GM21526 (cell line): ENCODE results near the gene ZNF593OS.

Experiments
- ATAC-seq: cut with Tn5 transposase; IDR thresholded peaks from one replicate; pipeline ENCODE4 v1.9.1; 2021; ENCODE audit warnings: moderate library complexity; ENCODE audit not compliant: unreplicated experiment, low FRiP score

Gene ZNF593OS

GRCh38 chr1:26160527-26161414 lies 10.9 kb downstream of the ZNF593OS start:
- ATAC-seq, result no peak

GRCh38 chr1:26159743-26160039 lies 11.9 kb downstream of the ZNF593OS start:
- ATAC-seq, result no peak

GRCh38 chr1:26158908-26159742 lies 12.5 kb downstream of the ZNF593OS start, which contains the start of gene FAM110D:
FAM110D (plus strand) TSS chr1:26159079; CDS start chr1:26161292, 2,213 bp downstream.
- no peak for ATAC-seq

- no peak for ATAC-seq
These were observed 13.2 kb downstream of the ZNF593OS start for GRCh38 chr1:26158271-26158907.

GRCh38 chr1:26156285-26157038 lies 15.2 kb downstream of the ZNF593OS start:
- no peak for ATAC-seq

GRCh38 chr1:26155370-26156284 lies 16.0 kb downstream of the ZNF593OS start:
- ATAC-seq, result no peak

- no peak for ATAC-seq
These were observed 16.9 kb downstream of the ZNF593OS start for GRCh38 chr1:26154750-26155149.

GRCh38 chr1:26153966-26154532 lies 17.6 kb downstream of the ZNF593OS start:
- ATAC-seq, result no peak

GRCh38 chr1:26148887-26149286 lies 22.7 kb downstream of the ZNF593OS start:
- no peak for ATAC-seq

GRCh38 chr1:26145960-26146294 lies 25.7 kb downstream of the ZNF593OS start:
- no peak for ATAC-seq

GRCh38 chr1:26145041-26145959 lies 26.3 kb downstream of the ZNF593OS start:
- ATAC-seq, result no peak

- no peak for ATAC-seq
These were observed 29.5 kb downstream of the ZNF593OS start for GRCh38 chr1:26142159-26142558.

GRCh38 chr1:26138974-26139558 lies 32.6 kb downstream of the ZNF593OS start:
- ATAC-seq, result no peak

GRCh38 chr1:26134466-26134865 lies 37.2 kb downstream of the ZNF593OS start:
- no peak for ATAC-seq

- ATAC-seq, result no peak
These were observed 38.8 kb downstream of the ZNF593OS start for GRCh38 chr1:26132834-26133167.

- ATAC-seq, result no peak
These were observed 39.4 kb downstream of the ZNF593OS start for GRCh38 chr1:26132128-26132833.

GRCh38 chr1:26130695-26131094 lies 40.9 kb downstream of the ZNF593OS start:
- no peak for ATAC-seq
